GM19025 (cell line): ENCODE data around the gene OTOL1.
A peak's percentile ranks its signal among the peaks of the same experiment; 100 is the strongest.
"Not testable (repeated sequence)": the region's sequence is repeated elsewhere in the genome, so short reads cannot be mapped to it uniquely, and the experiment has no call there.

ENCODE experiments used
- ATAC-seq: cut with Tn5 transposase; IDR thresholded peaks from one replicate; pipeline ENCODE4 v1.9.1; 2021; ENCODE audit warnings: mild to moderate bottlenecking, low read depth, moderate library complexity; ENCODE audit not compliant: unreplicated experiment

The OTOL1 gene

GRCh38 chr3:161496508-161496907 is at the start of gene OTOL1:
OTOL1 (plus strand) TSS chr3:161496808; CDS start chr3:161496808, 0 bp downstream.
- no peak for ATAC-seq

GRCh38 chr3:161449785-161450184 is 46.8 kb upstream of the OTOL1 start:
- ATAC-seq: no peak

- no peak for ATAC-seq
Observed at GRCh38 chr3:161452179-161452578, 44.4 kb upstream of the OTOL1 start.

- ATAC-seq: no peak
Observed at GRCh38 chr3:161454615-161455014, 42.0 kb upstream of the OTOL1 start.

- ATAC-seq: no peak
Observed at GRCh38 chr3:161455962-161456361, 40.6 kb upstream of the OTOL1 start.

GRCh38 chr3:161462138-161462537 is 34.5 kb upstream of the OTOL1 start:
- ATAC-seq: no peak

- no peak for ATAC-seq
Observed at GRCh38 chr3:161471211-161471610, 25.4 kb upstream of the OTOL1 start.

DNA sequence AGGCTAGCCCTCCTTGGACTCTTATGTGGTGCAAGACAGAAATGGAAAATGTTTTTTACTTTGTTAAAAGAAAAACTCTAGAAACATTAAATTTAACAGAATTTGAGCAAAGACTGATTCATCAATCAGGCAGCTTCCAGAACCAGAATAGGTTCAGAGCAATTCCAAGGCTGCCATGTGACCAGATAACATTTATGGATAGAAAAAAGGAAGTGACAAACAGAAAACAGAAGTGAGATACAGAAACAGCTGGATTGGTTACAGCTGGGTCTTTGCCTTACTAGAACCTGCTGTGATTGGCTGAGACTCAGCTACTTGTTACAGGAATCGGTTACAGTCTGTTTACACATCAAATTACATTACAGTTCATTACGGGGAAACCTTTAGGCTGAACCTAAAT is 22.5 kb upstream of the OTOL1 start:
- ATAC-seq: no peak

GRCh38 chr3:161474741-161475140 is 21.9 kb upstream of the OTOL1 start:
- ATAC-seq: no peak

GRCh38 chr3:161475206-161475605 is 21.4 kb upstream of the OTOL1 start:
- no peak for ATAC-seq

- ATAC-seq: no peak
Observed at GRCh38 chr3:161475905-161476304, 20.7 kb upstream of the OTOL1 start.

DNA sequence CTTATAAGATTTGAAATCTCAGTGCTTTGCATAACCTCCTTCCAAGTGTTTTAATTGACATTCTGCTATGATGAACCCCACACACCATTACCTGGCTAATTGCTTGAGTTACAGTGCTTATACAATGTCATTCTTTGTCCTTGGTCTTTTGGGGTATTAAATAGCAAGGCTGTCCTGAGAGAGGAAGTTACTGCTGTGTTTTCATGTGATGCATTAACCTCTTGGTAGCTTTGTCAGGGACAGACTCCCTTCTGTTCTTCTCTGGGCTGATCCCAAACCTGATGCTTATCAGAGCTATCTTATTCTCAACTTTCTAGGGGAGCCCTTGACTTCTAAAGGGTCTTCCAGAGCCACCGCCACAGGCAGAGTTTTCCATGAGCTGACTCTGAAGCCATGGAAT is 12.4 kb upstream of the OTOL1 start:
- no peak for ATAC-seq

- ATAC-seq: peak; percentile 45
Observed at GRCh38 chr3:161488284-161488683, 8.3 kb upstream of the OTOL1 start.

GRCh38 chr3:161489395-161489794 is 7.2 kb upstream of the OTOL1 start:
- peak; percentile 82 for ATAC-seq

DNA sequence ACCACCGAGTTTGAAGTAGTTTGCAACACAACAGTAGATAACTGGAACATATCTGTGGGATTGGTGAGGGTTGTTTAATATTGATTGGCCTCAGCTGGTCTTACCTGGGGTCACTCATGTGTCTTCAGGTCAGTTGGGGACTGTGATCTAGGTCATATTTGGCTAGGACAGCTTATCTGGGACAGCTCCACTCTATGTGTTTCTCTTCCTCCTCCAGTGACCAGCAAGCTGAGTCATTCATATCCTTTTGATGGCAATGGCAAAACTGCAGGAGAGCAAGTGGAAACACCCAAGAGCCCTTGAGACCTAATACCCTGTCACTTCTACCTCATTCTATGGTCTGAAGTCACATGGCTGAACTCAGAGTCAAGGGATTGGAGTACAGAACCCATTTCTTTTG is 5.8 kb upstream of the OTOL1 start:
- ATAC-seq: not testable (repeated sequence)

- no peak for ATAC-seq
Observed at GRCh38 chr3:161498259-161498921, 1.8 kb downstream of the OTOL1 start.

DNA sequence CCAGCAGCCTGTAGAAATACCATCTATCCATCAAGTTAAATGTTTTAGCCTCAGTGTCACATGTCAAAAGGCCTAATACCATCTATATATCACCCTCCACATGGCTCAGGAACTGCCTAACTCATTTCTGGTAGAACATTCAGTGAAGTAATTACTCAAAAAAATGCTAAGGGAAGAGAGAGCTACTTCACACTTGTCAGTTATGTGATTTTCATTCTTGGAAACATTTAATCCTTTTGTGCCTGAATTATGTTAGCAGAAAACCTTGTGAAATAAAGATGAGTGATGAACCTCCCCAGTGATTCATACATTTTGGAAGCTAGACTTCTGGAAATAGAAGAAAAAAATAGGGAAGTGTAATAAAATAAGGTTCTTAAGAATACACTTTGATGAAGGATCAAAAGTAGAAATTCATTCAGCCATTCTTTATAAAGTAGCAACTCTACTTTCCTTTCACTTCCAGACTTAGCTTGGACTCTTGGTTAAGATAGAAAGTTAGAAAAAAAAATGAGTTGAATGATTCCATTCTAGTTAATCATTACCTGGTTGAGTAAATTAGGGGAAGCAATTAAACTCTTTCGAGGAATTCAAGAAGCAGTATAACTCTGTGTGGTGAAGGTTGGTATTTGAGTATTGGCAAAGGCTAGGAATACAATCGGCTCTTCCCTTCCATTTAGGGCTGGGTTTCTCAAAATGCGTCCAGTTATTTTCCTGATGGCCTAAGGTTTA is 3.6 kb downstream of the OTOL1 start:
- ATAC-seq: no peak

DNA sequence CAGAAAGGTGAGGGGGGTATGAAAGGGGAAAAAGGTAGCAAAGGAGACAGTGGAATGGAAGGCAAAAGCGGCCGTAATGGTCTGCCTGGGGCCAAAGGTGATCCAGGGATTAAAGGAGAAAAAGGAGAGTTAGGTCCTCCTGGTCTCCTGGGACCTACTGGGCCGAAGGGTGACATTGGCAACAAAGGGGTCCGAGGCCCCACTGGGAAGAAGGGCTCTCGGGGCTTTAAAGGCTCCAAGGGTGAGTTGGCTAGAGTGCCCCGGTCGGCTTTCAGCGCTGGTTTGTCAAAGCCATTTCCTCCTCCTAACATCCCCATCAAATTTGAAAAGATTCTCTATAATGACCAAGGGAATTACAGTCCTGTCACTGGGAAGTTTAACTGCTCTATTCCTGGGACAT is 6.7 kb downstream of the OTOL1 start:
- no peak for ATAC-seq

DNA sequence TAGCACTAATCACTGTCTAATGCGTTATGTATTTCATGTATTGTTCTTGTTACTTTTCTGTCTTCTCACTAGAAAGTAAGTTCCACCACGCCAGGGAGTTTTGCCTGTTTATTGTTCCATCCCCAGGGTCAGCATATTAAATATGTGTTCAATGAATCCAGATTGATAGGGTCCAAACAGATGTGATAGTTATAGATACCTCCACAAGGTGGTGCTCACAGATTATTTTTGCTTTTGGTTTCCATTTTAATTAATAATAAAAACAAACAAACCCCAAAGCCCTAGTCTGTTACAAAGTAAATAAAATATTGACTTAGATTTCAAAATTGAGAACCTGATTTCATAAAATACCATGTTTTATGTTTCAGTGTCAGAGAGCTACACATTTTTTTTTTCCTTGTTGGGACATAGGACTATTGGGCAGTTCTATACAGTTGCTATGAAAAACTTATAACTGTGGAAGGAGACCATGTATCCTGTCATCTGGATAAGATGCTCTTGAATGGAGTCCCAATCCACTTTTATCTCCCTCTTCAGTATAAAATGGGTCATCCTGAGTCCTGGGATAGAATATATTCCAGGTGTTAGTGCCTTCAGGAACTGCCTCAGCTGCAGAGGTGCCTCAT is 12.4 kb downstream of the OTOL1 start:
- ATAC-seq: no peak

DNA sequence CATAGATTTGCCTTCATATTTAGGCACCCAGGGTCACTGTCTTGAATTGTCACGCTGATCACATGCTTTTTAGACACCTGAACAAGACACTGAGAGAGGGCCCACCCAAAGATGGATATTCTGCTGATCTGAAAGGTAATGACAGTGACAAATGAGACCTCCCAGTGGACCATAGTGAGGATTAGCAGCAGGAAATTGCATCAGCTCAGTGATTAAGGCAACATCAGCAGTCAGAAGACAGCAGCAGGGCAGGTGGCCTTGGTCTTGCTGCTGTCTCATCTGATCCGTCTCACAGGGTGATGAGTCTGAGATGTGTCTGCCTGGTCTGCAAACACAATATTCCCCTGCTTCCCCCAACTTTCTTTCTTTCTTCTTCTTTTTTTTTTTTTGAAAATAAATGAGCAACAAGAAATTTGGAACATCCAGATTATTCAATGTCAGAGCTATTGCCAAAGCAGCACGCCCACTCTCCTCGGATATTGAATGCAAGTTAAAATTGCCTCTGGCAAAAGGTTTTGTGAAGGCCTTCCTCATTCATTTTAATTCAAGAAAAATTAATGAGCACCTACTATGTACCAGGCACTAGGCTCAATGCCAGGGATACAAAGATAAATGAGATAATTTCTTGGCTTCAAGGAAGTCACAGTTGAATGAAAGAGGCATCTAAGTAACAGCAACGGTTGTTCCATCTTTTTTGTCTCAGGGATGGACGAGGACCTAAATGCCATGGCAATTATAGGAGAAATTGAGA is 14.1 kb downstream of the OTOL1 start:
- no peak for ATAC-seq

DNA sequence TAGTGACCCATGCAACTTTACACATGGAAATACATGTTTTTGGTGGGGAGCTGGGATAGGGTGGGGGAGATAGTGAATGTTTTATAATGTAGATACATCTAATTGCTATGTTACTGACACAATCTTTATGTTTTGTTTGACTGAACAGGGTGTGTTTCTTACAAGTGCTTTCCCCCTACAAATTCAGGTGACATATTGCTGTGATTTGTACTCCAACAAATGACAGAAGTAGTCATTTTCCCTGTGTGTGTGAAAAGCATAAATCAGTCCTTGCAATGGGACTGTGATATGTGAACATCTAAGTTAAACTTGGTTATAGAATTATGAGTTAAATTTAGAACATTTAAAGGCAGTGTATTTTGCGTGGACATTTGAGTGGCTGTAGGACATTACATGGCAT is 27.3 kb downstream of the OTOL1 start:
- no peak for ATAC-seq
